Activated gamma-delta T cell treated with anti-CD3 and anti-CD28 coated beads, Interleukin-2, amount 50 U/mL, for 16 hours (primary cell): ENCODE data around the gene LSS.
"Not testable (repeated sequence)": the region's sequence is repeated elsewhere in the genome, so short reads cannot be mapped to it uniquely, and the experiment has no call there.

Experiments
- DNase-seq: peaks from one replicate; pipeline ENCODE4 v3.0.0-alpha.2; 2020; ENCODE audit warnings: low read depth

The LSS gene

GRCh38 chr21:46185716-46186115 is 42.9 kb downstream of the LSS start:
- DNase-seq = no peak

- peak; percentile 50 for DNase-seq
Measured at GRCh38 chr21:46184625-46185555, 43.7 kb downstream of the LSS start.

- no peak for DNase-seq
Measured at GRCh38 chr21:46183910-46184624, 44.5 kb downstream of the LSS start, which contains the start of gene SPATC1L. Gene SPATC1L (minus strand): TSS chr21:46184459. CDS start chr21:46182816, 1,643 bp downstream.

- DNase-seq = not testable (repeated sequence)
Measured at GRCh38 chr21:46183337-46183909, 45.2 kb downstream of the LSS start.

- no peak for DNase-seq
Measured at GRCh38 chr21:46182548-46183336, 45.8 kb downstream of the LSS start.

GRCh38 chr21:46181953-46182547 is 46.5 kb downstream of the LSS start:
- DNase-seq = no peak

GRCh38 chr21:46181436-46181835 is 47.1 kb downstream of the LSS start:
- no peak for DNase-seq

- DNase-seq = no peak
Measured at GRCh38 chr21:46180778-46181391, 47.7 kb downstream of the LSS start.

GRCh38 chr21:46180079-46180722 is 48.4 kb downstream of the LSS start:
- DNase-seq = no peak

GRCh38 chr21:46179708-46180078 is 48.9 kb downstream of the LSS start:
- DNase-seq = no peak

GRCh38 chr21:46178961-46179360 is 49.6 kb downstream of the LSS start:
- DNase-seq = no peak

GRCh38 chr21:46176443-46177129 is 52.0 kb downstream of the LSS start:
- DNase-seq = not testable (repeated sequence)

GRCh38 chr21:46173573-46173972 is 55.0 kb downstream of the LSS start:
- no peak for DNase-seq

GRCh38 chr21:46172863-46173528 is 55.6 kb downstream of the LSS start:
- DNase-seq = no peak

GRCh38 chr21:46171996-46172862 is 56.3 kb downstream of the LSS start:
- DNase-seq = no peak

GRCh38 chr21:46171585-46171984 is 57.0 kb downstream of the LSS start:
- no peak for DNase-seq

GRCh38 chr21:46170436-46171193 is 58.0 kb downstream of the LSS start:
- DNase-seq = not testable (repeated sequence)
